ENCODE measurements around the gene BLOC1S1. TPM values are rescaled to one million over a fixed set of nuclear protein-coding genes. Genes with fewer than 3 reads are reported as not detected.

BLOC1S1 gene
- polyA plus RNA-seq (ENCODE audit: insufficient read length in 4 of 4) = 100 to 1,000 TPM; 103 to 140 (median 113) TPM

DNA sequence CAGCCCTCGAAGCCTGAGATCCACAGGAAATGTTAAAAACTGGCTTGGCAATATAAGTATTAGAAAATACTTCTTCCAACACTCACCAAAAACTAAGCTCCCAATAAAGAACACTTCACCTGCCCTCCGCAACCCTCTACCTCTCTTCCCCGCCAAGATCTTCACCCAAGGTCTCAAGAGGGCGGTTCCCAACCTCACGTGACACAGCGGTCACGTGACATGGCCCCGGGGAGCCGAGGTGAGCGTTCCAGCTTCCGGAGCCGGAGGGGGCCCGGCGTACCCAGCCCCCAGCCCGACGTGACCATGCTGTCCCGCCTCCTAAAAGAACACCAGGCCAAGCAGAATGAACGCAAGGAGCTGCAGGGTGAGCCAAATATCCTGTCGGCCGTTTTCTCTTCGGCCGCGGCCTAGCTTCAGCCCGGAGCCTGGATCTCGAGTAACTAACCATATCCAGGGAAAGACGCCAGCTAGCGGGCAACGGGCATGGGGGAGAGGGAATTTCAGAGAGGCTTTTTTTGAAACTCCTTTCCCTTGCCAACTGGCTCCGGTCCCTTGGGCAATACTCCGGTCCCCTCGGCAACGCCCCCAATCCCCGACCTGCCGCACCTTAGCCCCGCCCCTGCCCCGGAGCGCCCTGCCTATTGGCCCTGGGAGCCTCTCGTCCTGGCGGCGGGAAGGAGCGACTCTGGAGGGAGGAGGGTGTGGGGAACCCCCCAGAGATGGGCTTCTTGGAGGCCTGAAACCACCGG lies at the start of gene BLOC1S1:
BLOC1S1 (plus strand) TSS at position 214 of the 749 bp plus-strand sequence; CDS start at position 220, 6 bp downstream.
- peak; percentile 91 to 98 (median 94) for DNase-seq (ENCODE audit: low read depth in 4 of 4, low spot score in 3 of 4)

DNA sequence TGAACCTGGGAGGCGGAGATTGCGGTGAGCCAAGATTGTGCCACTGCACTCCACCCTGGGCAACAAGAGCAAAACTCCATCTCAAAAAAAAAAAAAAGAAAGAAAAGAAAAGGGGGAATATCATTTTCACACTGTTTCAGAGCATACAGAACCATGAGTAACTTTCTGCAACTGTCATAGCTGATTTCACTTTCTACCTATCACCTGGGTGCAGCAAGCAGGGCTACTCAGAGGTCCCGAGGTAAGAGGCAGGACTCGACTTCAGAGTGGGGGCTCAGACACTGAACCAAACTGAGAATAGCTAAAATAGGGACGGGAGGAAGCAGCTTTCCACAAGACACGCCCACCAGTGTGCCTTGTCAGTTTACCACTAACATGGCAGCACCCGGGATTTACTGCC lies 49.3 kb upstream of the BLOC1S1 start:
- DNase-seq (ENCODE audit: low read depth in 4 of 4, low spot score in 3 of 4) = no peak

GRCh38 chr12:55670276-55670675 lies 45.6 kb upstream of the BLOC1S1 start:
- no peak for DNase-seq (ENCODE audit: low read depth in 4 of 4, low spot score in 3 of 4)

DNA sequence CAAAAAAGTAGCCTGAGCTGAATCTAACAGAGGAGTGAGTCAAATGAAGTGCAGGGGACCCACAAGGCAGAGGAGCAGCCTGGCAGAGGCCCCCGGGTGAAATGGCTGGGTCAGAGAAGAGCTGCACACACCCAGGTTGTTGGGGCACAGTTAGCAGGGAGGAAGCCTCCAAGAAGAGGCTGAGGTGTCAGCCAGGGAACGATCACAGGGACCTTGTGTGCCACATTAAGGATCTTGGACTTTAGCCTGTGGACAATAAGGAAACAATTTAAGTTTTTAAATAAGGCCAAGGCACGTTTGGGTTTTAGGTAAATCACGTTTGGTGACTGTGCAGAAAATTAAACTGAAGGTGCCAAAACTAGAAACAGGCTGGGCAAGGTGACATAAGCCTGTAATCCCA lies 44.1 kb upstream of the BLOC1S1 start:
- DNase-seq (ENCODE audit: low read depth in 4 of 4, low spot score in 3 of 4) = no peak

DNA sequence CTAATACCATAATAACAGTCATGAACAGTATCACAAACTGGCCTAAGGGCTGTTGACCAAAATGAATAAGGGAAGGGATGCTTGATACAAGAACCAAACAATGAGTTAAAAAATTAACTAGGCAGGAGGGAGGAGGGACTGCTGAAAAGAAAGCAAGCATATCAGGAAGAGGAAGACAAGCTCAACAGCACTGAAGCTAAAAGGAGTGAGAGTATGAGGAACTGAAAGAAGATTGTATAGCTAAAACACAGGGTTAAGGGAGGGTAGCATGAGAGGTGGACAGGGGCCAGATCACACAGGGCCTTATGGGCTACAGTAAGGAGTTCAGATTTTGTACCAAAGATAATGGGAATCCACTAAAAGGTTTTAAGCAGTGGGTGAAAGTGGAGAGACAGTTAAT lies 42.2 kb upstream of the BLOC1S1 start:
- no peak for DNase-seq (ENCODE audit: low read depth in 4 of 4, low spot score in 3 of 4)

DNA sequence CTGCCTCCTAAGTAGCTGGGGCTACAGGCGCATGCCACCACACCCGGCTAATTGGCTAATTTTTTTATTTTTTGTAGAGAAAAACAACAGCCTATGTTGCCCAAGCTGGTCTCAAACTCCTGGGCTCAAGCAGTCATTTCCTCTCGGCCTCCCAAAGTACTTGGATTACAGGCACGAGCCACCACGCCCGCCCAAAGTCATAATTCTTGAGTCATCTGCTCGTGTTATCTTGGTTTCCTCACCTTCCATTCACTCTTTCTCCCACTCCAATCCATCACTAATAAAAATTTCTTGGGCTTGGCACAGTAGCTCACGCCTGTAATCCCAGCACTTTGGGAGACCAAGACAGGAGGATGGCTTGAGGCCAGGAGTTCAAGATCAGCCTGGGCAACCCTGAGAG lies 40.2 kb upstream of the BLOC1S1 start:
- DNase-seq (ENCODE audit: low read depth in 4 of 4, low spot score in 3 of 4) = no peak

- no peak for DNase-seq (ENCODE audit: low read depth in 4 of 4, low spot score in 3 of 4)
Observed at GRCh38 chr12:55676707-55677106, 39.1 kb upstream of the BLOC1S1 start.

DNA sequence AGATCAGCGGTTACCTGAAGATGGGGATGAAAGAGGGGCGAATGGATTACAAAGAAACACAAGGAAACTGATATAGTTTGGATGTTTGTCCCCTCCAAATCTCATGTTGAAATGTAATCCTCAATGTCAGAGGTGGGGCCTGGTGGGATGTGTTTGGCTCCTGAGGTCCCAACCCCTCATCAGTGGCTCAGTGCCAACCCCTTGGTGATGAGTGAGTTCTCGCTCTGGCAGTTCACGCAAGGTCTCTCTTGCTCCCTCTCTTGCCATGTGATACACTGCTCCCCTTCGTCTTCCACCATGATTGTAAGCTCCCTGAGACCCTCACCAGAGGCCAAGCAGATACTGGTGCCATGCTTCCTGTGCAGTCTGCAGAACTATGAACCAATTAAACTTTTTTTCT lies 36.2 kb upstream of the BLOC1S1 start:
- DNase-seq (ENCODE audit: low read depth in 4 of 4, low spot score in 3 of 4) = no peak

DNA sequence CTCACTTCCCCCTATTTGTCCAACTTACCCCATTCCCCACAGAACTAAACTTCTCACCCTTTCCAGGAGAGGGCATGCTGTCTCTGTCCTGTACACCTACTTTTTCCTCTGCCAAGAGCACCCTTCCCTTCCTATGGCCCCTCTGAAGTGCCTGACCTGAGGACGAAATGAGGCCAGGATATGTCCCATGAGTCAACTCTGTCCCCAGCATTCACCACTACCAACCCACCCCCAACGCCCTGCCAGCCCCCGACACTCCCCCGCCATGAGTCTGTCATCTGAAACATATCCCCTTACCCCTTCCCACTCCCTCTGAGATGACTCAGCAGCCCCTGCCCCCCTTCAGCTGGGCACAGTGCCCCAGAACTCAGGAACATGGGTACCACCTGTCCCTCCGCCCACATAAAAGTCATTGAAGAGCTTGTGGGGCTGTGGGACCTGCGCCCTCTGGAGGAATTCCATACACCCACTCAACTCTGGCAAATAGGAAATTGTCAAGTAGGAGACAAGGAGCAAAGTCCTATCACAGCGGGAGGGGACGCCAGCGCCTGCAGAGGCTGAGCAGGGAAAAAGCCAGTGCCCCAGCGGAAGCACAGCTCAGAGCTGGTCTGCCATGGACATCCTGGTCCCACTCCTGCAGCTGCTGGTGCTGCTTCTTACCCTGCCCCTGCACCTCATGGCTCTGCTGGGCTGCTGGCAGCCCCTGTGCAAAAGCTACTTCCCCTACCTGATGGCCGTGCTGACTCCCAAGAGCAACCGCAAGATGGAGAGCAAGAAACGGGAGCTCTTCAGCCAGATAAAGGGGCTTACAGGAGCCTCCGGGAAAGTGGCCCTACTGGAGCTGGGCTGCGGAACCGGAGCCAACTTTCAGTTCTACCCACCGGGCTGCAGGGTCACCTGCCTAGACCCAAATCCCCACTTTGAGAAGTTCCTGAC lies 34.4 kb upstream of the BLOC1S1 start:
- peak; percentile 39 to 67 (median 55) for DNase-seq (ENCODE audit: low read depth in 4 of 4, low spot score in 3 of 4)

DNA sequence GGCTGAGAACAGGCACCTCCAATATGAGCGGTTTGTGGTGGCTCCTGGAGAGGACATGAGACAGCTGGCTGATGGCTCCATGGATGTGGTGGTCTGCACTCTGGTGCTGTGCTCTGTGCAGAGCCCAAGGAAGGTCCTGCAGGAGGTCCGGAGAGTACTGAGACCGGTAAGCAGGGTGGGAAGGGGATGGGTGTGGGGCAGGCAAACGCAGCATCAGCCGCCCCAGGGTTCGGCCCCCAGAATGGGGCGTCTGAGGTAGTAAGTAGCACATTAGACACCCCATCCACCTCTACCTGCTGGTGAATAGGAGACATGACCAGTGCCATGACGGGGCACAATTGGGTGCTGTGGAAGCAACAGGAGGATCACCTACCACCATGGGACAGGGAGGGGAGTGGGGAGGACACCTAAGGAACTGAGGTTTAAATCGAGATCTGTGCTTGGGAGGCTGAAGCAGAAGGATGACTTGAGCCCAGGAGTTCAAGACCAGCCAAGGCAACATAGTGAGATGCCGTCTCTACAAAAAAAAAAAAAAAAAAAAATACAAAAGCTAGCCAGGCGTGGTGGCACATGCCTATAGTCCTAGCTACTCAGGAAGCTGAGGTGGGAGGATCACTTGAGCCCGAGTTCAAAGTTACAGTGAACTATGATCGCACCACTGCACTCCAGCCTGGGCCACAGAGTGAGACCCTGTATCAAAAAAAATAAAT lies 33.6 kb upstream of the BLOC1S1 start:
- DNase-seq (ENCODE audit: low read depth in 4 of 4, low spot score in 3 of 4) = no peak

DNA sequence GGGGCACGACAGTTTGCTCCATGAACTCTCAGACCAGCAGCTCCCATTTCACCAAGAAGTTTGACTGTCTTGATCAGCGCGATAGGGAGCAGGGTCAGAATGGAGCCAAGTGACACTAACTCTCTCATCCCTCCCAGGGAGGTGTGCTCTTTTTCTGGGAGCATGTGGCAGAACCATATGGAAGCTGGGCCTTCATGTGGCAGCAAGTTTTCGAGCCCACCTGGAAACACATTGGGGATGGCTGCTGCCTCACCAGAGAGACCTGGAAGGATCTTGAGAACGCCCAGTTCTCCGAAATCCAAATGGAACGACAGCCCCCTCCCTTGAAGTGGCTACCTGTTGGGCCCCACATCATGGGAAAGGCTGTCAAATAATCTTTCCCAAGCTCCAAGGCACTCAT lies 32.2 kb upstream of the BLOC1S1 start:
- no peak for DNase-seq (ENCODE audit: low read depth in 4 of 4, low spot score in 3 of 4)

- no peak for DNase-seq (ENCODE audit: low read depth in 4 of 4, low spot score in 3 of 4)
Observed at GRCh38 chr12:55684761-55685370, 31.0 kb upstream of the BLOC1S1 start.

DNA sequence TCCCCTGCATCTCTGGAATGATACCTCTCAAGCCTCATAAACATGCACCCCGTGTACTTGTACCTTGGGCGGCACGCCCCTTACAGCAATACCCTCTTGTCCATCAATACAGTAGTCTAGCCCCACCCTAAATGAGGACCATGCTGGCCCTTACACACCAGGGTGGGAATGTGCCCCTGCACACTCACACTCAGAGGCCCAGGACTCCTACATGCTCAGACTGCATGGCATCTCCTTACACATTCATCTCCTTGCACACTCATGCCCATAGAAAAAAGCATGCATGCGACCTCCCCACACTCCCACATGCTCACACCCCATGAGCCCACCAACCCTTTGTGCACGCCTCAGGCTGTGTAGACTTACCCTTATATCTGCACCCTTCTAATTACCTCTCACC lies 30.2 kb upstream of the BLOC1S1 start:
- no peak for DNase-seq (ENCODE audit: low read depth in 4 of 4, low spot score in 3 of 4)

- no peak for DNase-seq (ENCODE audit: low read depth in 4 of 4, low spot score in 3 of 4)
Observed at GRCh38 chr12:55686366-55687010, 29.4 kb upstream of the BLOC1S1 start.

DNA sequence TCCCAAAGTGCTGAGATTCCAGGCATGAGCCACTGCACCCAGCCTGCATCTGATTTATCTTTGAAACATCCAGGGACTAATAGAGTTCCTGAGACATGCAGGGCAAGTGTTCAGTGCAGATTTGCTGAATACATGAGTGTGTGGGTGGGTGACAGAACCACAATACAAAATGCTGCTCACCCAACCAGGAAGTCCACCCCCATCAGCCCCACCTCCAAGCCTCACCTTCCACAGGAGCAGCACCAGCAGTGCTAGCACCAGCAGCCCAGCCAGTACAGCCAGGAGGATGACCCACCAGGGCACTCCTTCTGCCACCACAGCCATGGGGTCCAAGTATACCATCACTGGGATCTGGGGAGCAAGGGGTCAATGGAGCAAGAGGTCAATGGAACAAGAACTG lies 28.1 kb upstream of the BLOC1S1 start:
- no peak for DNase-seq (ENCODE audit: low read depth in 4 of 4, low spot score in 3 of 4)

DNA sequence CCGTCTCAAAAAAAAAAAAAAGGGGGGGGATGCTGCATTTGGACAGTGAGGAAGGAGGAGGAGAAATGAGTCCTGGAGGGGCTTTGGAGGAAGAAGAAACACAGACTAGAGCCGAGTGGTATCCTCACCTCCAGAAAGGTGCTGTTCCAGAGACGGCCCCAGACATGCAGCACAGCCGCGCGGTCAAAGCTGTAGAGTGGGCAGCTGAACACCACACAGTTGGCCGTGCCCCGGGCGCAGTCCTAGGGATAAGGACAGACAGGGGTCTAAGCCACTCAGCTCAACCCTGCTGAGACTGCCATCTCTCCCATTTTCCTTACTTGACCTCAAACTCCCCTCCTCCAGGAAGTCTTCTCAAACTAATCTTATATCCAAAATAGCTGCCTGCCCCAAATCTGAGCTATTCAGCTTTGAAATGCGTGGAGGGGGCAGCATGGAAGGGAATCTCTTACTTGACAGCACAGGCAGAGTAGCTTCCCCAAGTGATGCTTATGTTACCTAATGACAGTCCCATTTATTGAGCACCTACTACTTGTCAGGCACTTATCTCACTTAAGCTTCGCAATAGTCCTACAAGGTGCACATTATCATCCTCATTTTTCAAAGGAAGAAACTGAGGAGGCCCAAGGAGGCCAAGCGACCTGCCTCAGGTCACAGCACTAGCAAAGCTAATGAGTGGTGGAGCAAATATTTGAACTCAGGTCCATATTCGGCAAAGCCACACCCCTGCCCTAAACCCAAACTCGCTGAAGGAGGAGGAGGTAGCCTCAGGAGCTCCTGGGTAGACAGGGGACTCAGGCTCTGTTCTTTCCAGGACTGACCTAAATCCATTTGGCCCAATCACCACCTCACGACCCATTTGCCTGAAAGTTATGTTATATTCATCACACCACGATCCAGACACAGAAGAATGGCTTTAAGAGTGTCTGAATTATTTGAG lies 26.9 kb upstream of the BLOC1S1 start:
- no peak for DNase-seq (ENCODE audit: low read depth in 4 of 4, low spot score in 3 of 4)

- no peak for DNase-seq (ENCODE audit: low read depth in 4 of 4, low spot score in 3 of 4)
Observed at GRCh38 chr12:55692631-55693322, 23.1 kb upstream of the BLOC1S1 start.
